GM11168 (cell line): ENCODE results near the gene PALM2AKAP2.

ENCODE experiments used
- in situ Hi-C: fragments of 300-500 bp; cut with MboI; formaldehyde crosslinking; loops from one replicate; pipeline ENCODE4 v1.12.0; 2022; ENCODE audit warnings: low sequenced_read_pairs; ENCODE audit not compliant: unreplicated experiment

PALM2AKAP2 gene

GRCh38 chr9:109771087-109771486 lies 8.9 kb upstream of the PALM2AKAP2 start:
- in situ Hi-C loops: no loop called here

- in situ Hi-C loops: no loop called here
Observed at GRCh38 chr9:109771796-109772531, 8.0 kb upstream of the PALM2AKAP2 start.

- in situ Hi-C loops: no loop called here
Observed at GRCh38 chr9:109775516-109775915, 4.5 kb upstream of the PALM2AKAP2 start.

GRCh38 chr9:109776391-109776790 lies 3.6 kb upstream of the PALM2AKAP2 start:
- in situ Hi-C loops: no loop called here

DNA sequence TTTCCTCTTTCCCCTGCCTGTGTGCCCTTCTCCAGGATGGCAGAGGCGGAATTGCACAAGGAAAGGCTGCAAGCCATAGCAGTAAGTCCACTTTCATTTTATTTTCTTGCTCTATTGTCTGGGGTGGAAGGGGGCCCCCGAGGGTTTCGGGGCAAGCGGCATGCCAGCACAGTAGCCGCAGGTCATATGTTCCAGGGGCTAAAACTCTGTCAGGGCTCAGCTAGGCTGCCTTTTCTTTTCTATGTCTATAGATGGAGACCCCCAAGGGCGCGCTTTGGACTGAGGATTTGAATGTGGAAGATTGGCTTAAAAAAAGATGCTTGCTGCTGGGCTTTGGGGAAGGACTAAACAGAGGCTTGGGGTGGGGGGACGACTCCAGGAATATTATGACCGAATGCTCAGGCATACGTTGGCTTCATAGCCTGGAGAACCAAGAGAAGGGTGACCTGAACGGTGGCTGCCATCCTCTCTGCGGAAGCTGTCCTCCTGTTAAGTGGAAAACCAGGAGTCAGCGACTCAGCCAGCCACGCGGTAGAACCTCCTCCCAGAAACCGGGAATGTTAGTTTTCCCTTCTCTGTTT lies 545 bp downstream of the PALM2AKAP2 start:
- in situ Hi-C loops: no loop called here

DNA sequence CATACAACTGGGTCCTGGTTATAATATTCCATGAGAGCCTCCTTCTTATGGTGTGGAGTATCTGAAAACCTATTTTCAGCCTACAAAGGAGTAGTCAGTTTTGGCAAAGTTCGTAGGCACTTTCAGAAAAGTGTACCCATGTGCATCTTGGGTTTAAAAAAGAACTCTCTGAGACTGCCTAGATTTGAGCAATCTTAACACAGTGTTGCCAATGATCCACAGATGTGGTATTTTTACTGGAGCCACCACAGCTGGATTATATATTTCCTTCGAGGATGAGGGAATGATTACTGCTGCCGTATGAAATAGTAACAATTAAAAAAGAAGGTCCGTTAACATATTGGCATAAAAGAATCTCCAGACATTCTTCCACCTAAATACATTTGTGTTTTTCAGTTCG lies 1.1 kb downstream of the PALM2AKAP2 start:
- in situ Hi-C loops: no loop called here

DNA sequence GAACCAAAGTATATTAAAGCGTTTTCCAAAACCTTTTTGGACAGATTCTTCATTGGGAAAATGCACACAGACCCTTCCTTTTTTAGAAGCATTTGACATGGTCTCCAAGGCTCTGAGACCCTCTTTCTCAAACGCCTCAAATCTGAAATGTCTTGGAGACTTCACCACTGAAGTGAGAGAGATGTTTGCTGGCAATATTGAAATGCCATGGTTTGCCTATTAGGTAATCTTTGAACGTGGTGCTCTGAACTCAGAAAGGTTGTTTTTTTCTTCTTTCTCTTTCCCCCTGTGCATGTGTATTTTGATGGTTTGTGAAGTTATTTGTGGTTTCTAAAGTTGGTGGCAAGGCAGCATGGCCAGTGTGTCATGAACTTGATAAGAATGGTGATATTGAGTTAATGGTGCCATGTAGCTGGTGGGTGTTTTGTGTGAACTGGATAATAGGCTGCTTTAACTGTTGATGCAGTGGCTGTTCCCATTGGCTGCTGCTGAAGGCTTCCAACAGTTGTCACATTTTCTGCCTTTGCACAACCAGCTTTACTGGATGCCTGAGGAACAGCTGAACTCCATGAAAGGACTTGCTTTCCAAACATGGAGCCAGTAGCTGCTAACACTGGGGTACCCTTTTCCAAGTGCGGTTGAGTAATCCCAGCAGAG lies 1.7 kb downstream of the PALM2AKAP2 start:
- in situ Hi-C loops: no loop called here

DNA sequence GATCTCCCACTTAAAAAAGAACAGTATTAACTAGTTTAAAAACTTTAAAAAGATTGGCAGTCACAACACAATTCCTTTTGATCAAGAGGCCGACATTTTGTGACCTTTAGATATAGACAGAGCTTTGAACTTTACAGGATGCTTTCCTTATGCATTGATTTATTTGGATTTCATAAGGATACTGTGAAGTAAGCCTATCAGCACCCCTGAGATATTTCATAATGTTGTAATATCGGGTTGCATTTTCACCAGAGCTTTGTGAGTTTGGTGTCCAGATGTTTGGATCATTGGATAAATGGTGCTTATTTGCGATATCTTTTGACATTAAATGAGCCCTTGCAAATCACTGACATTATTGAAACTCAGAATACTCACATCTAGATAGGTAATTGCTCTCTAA lies 7.7 kb downstream of the PALM2AKAP2 start:
- in situ Hi-C loops: no loop called here

GRCh38 chr9:109789556-109789955 lies 9.6 kb downstream of the PALM2AKAP2 start:
- in situ Hi-C loops: no loop called here

- in situ Hi-C loops: no loop called here
Observed at GRCh38 chr9:109789971-109790370, 10.0 kb downstream of the PALM2AKAP2 start.

- in situ Hi-C loops: no loop called here
Observed at GRCh38 chr9:109791003-109791677, 11.1 kb downstream of the PALM2AKAP2 start.

- in situ Hi-C loops: no loop called here
Observed at GRCh38 chr9:109791747-109792146, 11.7 kb downstream of the PALM2AKAP2 start.

GRCh38 chr9:109792951-109793546 lies 13.1 kb downstream of the PALM2AKAP2 start:
- in situ Hi-C loops: no loop called here

- in situ Hi-C loops: no loop called here
Observed at GRCh38 chr9:109793921-109794320, 13.9 kb downstream of the PALM2AKAP2 start.

DNA sequence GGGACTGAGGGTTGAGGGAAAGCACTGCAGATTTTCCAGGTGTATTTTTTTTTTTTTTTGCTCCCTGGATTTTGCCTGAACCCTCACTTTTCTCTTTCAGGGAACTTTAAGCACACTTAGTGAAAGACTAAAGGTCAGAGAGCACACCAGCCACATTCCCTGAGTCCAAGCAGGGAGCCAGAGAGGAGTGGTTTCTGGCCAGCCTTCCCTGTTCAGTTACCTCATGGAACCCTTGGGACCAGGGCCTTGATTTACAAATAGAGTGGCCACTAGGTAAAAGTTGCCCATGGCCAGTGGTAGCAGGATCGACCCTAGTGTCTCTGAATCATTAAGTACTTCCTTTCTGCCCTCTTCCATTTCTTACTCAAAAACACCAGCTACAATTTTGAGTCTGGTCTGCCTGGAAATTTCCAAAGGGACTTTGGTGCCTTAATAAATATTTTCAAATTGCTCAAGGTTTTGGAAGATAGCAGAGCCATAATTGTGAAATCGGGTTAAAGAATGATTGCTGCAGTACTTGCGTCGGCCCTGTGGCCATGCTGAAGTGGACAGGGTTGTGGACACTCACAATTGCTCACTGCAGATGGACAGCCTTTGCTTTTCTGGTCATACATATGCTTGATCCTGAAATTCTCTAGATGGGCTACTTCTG lies 14.5 kb downstream of the PALM2AKAP2 start:
- in situ Hi-C loops: no loop called here

DNA sequence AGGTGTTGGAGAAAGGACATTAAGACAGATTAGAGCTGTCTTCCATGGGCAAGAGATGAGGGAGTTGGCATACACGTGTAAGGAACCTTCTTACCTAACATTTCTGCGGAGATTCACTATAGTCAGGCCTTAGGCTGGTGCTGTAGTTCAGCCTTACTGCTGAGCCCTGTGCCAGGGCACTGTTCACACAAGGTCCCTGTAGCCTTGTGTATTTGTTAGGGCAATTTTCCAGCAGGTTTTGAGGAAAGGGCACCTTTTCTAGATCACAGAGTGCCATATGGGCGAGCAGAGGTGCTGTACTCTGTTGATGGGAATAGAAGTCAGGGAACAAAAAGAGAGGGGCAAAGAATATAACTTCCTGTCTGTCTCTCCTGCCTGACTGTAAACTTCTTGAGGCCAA lies 15.6 kb downstream of the PALM2AKAP2 start:
- in situ Hi-C loops: no loop called here

DNA sequence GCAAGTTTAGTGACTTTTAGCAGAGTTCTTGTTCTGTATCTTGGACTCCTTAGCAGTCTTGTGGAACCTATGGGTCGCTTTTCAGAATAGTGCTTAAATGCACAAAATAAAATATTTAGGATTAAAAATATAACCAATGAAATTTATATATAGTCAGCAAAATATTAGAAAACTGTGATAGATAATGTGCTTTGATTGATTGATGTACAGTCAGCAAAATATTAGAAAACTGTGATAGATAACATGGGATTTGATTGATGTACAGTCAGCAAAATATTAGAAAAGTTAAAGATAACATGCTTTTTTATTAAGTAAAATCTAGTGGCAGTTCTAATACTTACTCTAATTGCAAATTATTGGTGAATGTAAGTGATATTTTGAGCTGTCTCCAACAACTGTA lies 16.1 kb downstream of the PALM2AKAP2 start:
- in situ Hi-C loops: no loop called here

DNA sequence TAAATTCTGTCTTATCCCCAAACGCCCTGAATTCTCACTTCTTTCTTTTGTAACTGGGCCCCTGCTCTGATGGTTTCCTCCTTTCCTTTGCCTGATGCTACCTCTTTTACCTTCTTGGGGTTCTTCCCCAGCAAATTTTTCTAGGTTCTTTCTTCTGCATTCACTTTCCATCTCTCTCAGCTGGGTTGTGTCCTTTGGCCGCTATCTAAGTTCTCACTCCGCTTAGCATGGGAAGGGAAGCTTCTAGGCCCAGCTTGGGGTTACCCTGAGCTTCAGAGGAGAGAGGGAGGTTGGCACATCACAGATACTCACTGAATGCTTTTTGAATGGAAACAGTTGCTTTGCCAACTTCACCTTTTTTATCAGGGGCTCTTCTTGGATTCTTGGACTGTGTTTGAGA lies 17.0 kb downstream of the PALM2AKAP2 start:
- in situ Hi-C loops: no loop called here

GRCh38 chr9:109797509-109797908 lies 17.5 kb downstream of the PALM2AKAP2 start:
- in situ Hi-C loops: no loop called here

GRCh38 chr9:109799141-109799540 lies 19.1 kb downstream of the PALM2AKAP2 start:
- in situ Hi-C loops: no loop called here
